GM12878 (cell line): ENCODE results near the gene ELSPBP1. TPM values are rescaled to one million over a fixed set of nuclear protein-coding genes. Genes with fewer than 3 reads are reported as not detected.

Experiments
- ATAC-seq: fragments of 200-7000 bp; cut with Tn5 transposase; 3 replicates; pipeline ENCODE4 v1.9.1; 2020; ENCODE audit warnings: mild to moderate bottlenecking, moderate library complexity
- BruUV-seq: library from RNA; stranded (reverse); fragments of 400-500 nt; replicated peaks from 2 replicates; lab custom pipeline; 2021; lab: Mats Ljungman, UMichigan
- CTCF ChIA-PET: fragments of 300-600 bp; sonication (Branson Sonifier 250); formaldehyde crosslinking; extraction: SDS; loops from one replicate; lab custom pipeline; 2021; ENCODE audit warnings: inconsistent platforms; lab: Yijun Ruan, JAX
- POLR2A ChIA-PET: fragments of 350-600 bp; formaldehyde crosslinking; extraction: SDS; loops from one replicate; lab custom pipeline; 2021; ENCODE audit warnings: inconsistent platforms; lab: Charles Lee
- RAD21 ChIA-PET: fragments of 300-600 bp; sonication (Branson Sonifier 250); formaldehyde crosslinking; loops from one replicate; lab custom pipeline; 2023; ENCODE audit warnings: antibody characterized with exemption; ENCODE audit not compliant: unreplicated experiment; lab: Charles Lee
- SMC1A ChIA-PET: fragments of 300-600 bp; sonication (Branson Sonifier 250); formaldehyde crosslinking; loops from one replicate; lab custom pipeline; 2023; ENCODE audit not compliant: unreplicated experiment, uncharacterized antibody; lab: Charles Lee
- DNase-seq: peaks from one replicate; pipeline ENCODE4 v3.0.0-alpha.2; 2011; ENCODE audit warnings: low read depth, low spot score
- FAIRE-seq: peaks from 3 replicates; lab custom pipeline; 2011; peaks lifted over from hg19 to GRCh38; lab: Jason Lieb, UNC
- H2AFZ ChIP-seq: 2 replicates; pipeline ENCODE4 v1.6.0; 2011; ENCODE audit warnings: low read depth, low read length, control low read depth; ENCODE audit not compliant: control insufficient read depth
- H3K27ac ChIP-seq: 2 replicates; pipeline ENCODE4 v1.5.1; 2011; ENCODE audit warnings: control low read depth; ENCODE audit not compliant: control insufficient read depth, insufficient read depth
- H3K27me3 ChIP-seq, 2 experiments: replicated peaks in 1 of 2; 2 replicates each; pipeline versions ENCODE4 v1.6.0 to v1.6.1; 2011; ENCODE audit warnings: low read length in 1 of 2; ENCODE audit not compliant: control insufficient read depth in 2 of 2, insufficient read depth in 2 of 2
- H3K36me3 ChIP-seq, 2 experiments: 2 replicates each; pipeline ENCODE4 v1.5.1; 2011; ENCODE audit warnings: low read length in 1 of 2; ENCODE audit not compliant: control insufficient read depth in 2 of 2, insufficient read depth in 2 of 2
- H3K4me1 ChIP-seq: 2 replicates; pipeline ENCODE4 v1.6.1; 2011; ENCODE audit warnings: mild to moderate bottlenecking, low read length, moderate library complexity, mixed read lengths; ENCODE audit not compliant: control insufficient read depth, insufficient read depth
- H3K4me2 ChIP-seq: 2 replicates; pipeline ENCODE4 v1.6.0; 2011; ENCODE audit warnings: control low read depth; ENCODE audit not compliant: control insufficient read depth, insufficient read depth
- H3K4me3 ChIP-seq: fragments of 200-600 bp; sonication (generic); 2 replicates; pipeline ENCODE4 v1.5.1; 2016
- H3K79me2 ChIP-seq: 2 replicates; pipeline ENCODE4 v1.6.0; 2011; ENCODE audit warnings: low read length; ENCODE audit not compliant: control insufficient read depth, insufficient read depth
- H3K9ac ChIP-seq: 2 replicates; pipeline ENCODE4 v1.8.0; 2011; ENCODE audit warnings: low read length, control low read depth, mixed read lengths; ENCODE audit not compliant: control insufficient read depth, insufficient read depth
- H3K9me3 ChIP-seq: replicated peaks from 3 replicates; pipeline ENCODE4 v1.5.1; 2011; ENCODE audit warnings: mild to moderate bottlenecking, low read length; ENCODE audit not compliant: control insufficient read depth, insufficient read depth
- H4K20me1 ChIP-seq: 2 replicates; pipeline ENCODE4 v1.6.0; 2011; ENCODE audit not compliant: control insufficient read depth, insufficient read depth
- CREB1 ChIP-seq: IDR thresholded peaks from 2 replicates; pipeline ENCODE4 v1.6.1; 2012; ENCODE audit warnings: low read depth, mild to moderate bottlenecking, inconsistent platforms
- CUX1 ChIP-seq: IDR thresholded peaks from 2 replicates; pipeline ENCODE4 v1.6.1; 2012; ENCODE audit warnings: improper control_type of control experiment, low read depth, low read length; ENCODE audit not compliant: insufficient replicate concordance
- HDGF ChIP-seq: fragments of 450-650 bp; IDR thresholded peaks from 2 replicates; pipeline ENCODE4 v1.6.1; 2016; ENCODE audit warnings: antibody characterized with exemption
- KAT2A ChIP-seq: conservative IDR thresholded peaks from 2 replicates; pipeline ENCODE4 v1.6.1; 2011; ENCODE audit warnings: low read depth, low read length; ENCODE audit not compliant: control insufficient read depth
- KLF5 ChIP-seq: fragments of 450-650 bp; IDR thresholded peaks from 2 replicates; pipeline ENCODE4 v1.6.1; 2014; ENCODE audit warnings: mild to moderate bottlenecking; ENCODE audit not compliant: partially characterized antibody
- SMAD1 ChIP-seq: fragments of 450-650 bp; IDR thresholded peaks from 2 replicates; pipeline ENCODE4 v1.6.1; 2018; ENCODE audit warnings: mild to moderate bottlenecking, low read depth; ENCODE audit not compliant: partially characterized antibody
- ZNF687 ChIP-seq: fragments of 450-650 bp; IDR thresholded peaks from 2 replicates; pipeline ENCODE4 v1.6.1; 2017; ENCODE audit warnings: mild to moderate bottlenecking, moderate library complexity
- WGBS: methylation state at CpG from one replicate; pipeline ENCODE4 v1.1.6; 2016; ENCODE audit warnings: low lambda C conversion rate; ENCODE audit not compliant: insufficient replicate concordance, insufficient coverage; ENCODE audit errors: missing lambda C conversion rate; 5-methylcytosine and 5-hydroxymethylcytosine counted together
- in situ Hi-C: fragments of 300-500 bp; cut with MboI; formaldehyde crosslinking; loops from 9 replicates; pipeline ENCODE4 v1.14.3; 2018; ENCODE audit warnings: mixed read lengths
- intact Hi-C: fragments of 100-400 bp; cut with micrococcal nuclease; formaldehyde crosslinking; loops from one replicate; pipeline ENCODE4 v1.14.2; 2022; ENCODE audit not compliant: unreplicated experiment
- polyA plus RNA-seq, 11 experiments: library from polyadenylated mRNA; depleted of rRNA in 4 of 11; unstranded in 6 of 11; stranded (reverse) in 5 of 11; fragments of >200 nt; fragmentation: Nextera tagmentation in 4 of 11; fragmentation: Illumina TruSeq in 1 of 11; extraction: Ambion mirVana in 4 of 11; extraction: Trizol in 1 of 11; gene quantifications; 1 replicate in 1 of 11; 2 replicates in 10 of 11; pipeline versions ENCODE4 v1.2.1 to v1.2.3, GENCODE V29; 2011 to 2016; ENCODE audit warnings: inconsistent platforms in 2 of 11, missing spikeins in 2 of 11, low read depth in 1 of 11
- total RNA-seq, 4 experiments: library from RNA; depleted of rRNA in 3 of 4; stranded (reverse); fragments of >200 nt in 3 of 4; fragmentation: Illumina TruSeq in 1 of 4; extraction: Trizol in 1 of 4; gene quantifications; 2 replicates each; pipeline versions ENCODE4 v1.2.1 to v1.2.3, GENCODE V29; 2013 to 2021

ELSPBP1 gene
- total and polyA plus RNA-seq, 10 of the 15 experiments (the other 5 are each of a cell fraction or from before 2014, with no cell fraction given) = not detected

DNA sequence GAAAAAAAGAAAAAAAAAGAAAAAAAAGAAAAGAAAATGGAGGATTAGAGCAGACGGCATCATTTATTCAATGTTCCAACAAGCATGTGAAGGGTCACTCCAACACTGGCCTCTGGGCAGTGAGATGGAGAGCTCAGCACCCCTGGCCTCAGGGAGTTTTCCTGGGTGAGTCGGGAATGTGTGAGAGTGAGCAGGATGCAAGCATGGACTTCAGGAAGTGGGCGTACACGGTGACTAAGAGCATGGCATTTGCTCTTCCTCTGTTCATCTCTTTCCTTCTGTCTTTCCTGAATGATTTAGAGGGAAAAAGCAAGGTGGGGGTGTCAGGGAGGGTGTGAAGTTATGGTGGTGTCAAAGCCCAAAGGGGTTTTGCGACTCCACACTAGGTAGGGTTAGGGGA is 50.1 kb downstream of the ELSPBP1 start:
- no peaks in the 10 kb centered on the region; a peak in 2 of 4 replicates for H3K27me3 ChIP-seq
- no peak overlapping the region for H3K4me3 ChIP-seq
- no peaks in the 10 kb centered on the region for H3K9me3 ChIP-seq
- ATAC-seq = no peak
- intact Hi-C loops = no loop called here
- no peak overlapping the region for H3K27ac ChIP-seq
- H3K4me2 ChIP-seq = no peak overlapping the region
- H3K36me3 ChIP-seq = no peaks in the 10 kb centered on the region
- H4K20me1 ChIP-seq = no peaks in the 10 kb centered on the region
- SMC1A ChIA-PET = no interaction called here
- H2AFZ ChIP-seq = no peak overlapping the region
- POLR2A ChIA-PET = no interaction called here
- 65% methylated on average over 5 of the region's 5 CpGs for WGBS
- no peaks in the 10 kb centered on the region for H3K4me1 ChIP-seq
- no peak for TF ChIP-seq KLF5
- in situ Hi-C loops = no loop called here
- no peak for DNase-seq
- no peaks in the 10 kb centered on the region for H3K79me2 ChIP-seq
- CTCF ChIA-PET = no interaction called here
- RAD21 ChIA-PET = no interaction called here
- no TSS peak for BruUV-seq
- FAIRE-seq = no peak
- H3K9ac ChIP-seq = no peak overlapping the region

GRCh38 chr19:48051335-48052033 is 57.1 kb downstream of the ELSPBP1 start:
- no peak overlapping the region for H2AFZ ChIP-seq
- H3K9me3 ChIP-seq = no peaks in the 10 kb centered on the region; the same call in 2 of the 3 replicates
- H3K27ac ChIP-seq = no peak overlapping the region
- no peaks in the 10 kb centered on the region for H4K20me1 ChIP-seq
- 31% methylated on average over 10 of the region's 10 CpGs for WGBS
- DNase-seq = no peak
- no peaks in the 10 kb centered on the region for H3K27me3 ChIP-seq
- SMC1A ChIA-PET = no interaction called here
- in situ Hi-C loops (no loop called here), intact Hi-C loops (no loop called here)
- no peak for ATAC-seq
- no peaks in the 10 kb centered on the region for H3K79me2 ChIP-seq
- RAD21 ChIA-PET = no interaction called here
- POLR2A ChIA-PET = no interaction called here
- no peaks in the 10 kb centered on the region for H3K4me1 ChIP-seq
- H3K36me3 ChIP-seq = no peaks in the 10 kb centered on the region
- CTCF ChIA-PET = no interaction called here
- H3K9ac ChIP-seq = no peak overlapping the region
- no peak overlapping the region for H3K4me2 ChIP-seq
- BruUV-seq = no TSS peak
- no peak for FAIRE-seq
- no peak overlapping the region for H3K4me3 ChIP-seq
- no peak for TF ChIP-seq HDGF
- no peak for TF ChIP-seq KAT2A
- no peak for TF ChIP-seq CREB1
- TF ChIP-seq CUX1 = no peak
- TF ChIP-seq SMAD1 = no peak
- TF ChIP-seq ZNF687 = no peak
